PC-9 (cell line): Measurements from ENCODE around the gene DAPK2. TPM values are rescaled to one million over a fixed set of nuclear protein-coding genes. Genes with fewer than 3 reads are reported as not detected.

Experiments used
- BruUV-seq: library from RNA; stranded (reverse); fragments of 400-500 nt; replicated peaks from 2 replicates; lab custom pipeline; 2021; lab: Mats Ljungman, UMichigan
- CTCF ChIA-PET: fragments of 300-600 bp; sonication (Branson Sonifier 250); formaldehyde crosslinking; loops from one replicate; lab custom pipeline; 2022; ENCODE audit warnings: antibody characterized with exemption; lab: Charles Lee
- POLR2A ChIA-PET: fragments of 300-600 bp; sonication (Branson Sonifier 250); formaldehyde crosslinking; loops from one replicate; lab custom pipeline; 2022; ENCODE audit warnings: antibody characterized with exemption; ENCODE audit not compliant: unreplicated experiment; lab: Charles Lee
- DNase-seq, 2 experiments: peaks; one replicate each; pipeline versions ENCODE4 v3.0.0 to v3.0.0-alpha.2; 2015 to 2022; ENCODE audit warnings: mixed read lengths in 1 of 2
- H2AFZ ChIP-seq: fragments of 200-600 bp; sonication (generic); 2 replicates; pipeline ENCODE4 v1.8.1; 2017; ENCODE audit warnings: antibody characterized with exemption
- H3F3A ChIP-seq: fragments of 200-600 bp; sonication (generic); 2 replicates; pipeline ENCODE4 v1.8.1; 2017; ENCODE audit warnings: antibody characterized with exemption, mild to moderate bottlenecking, low read depth; ENCODE audit not compliant: insufficient read depth
- H3K27ac ChIP-seq: fragments of 200-600 bp; sonication (generic); 2 replicates; pipeline ENCODE4 v1.6.1; 2016; ENCODE audit warnings: mixed run types
- H3K27me3 ChIP-seq: fragments of 200-600 bp; sonication (generic); 2 replicates; pipeline ENCODE4 v1.6.1; 2016; ENCODE audit warnings: low read depth, mixed run types; ENCODE audit not compliant: insufficient read depth
- H3K36me3 ChIP-seq: fragments of 200-600 bp; sonication (generic); 2 replicates; pipeline ENCODE4 v1.6.1; 2016; ENCODE audit warnings: low read depth, mixed run types
- H3K4me1 ChIP-seq: fragments of 200-600 bp; sonication (generic); replicated peaks from 2 replicates; pipeline ENCODE4 v1.6.1; 2016; ENCODE audit warnings: mixed run types; ENCODE audit not compliant: insufficient read depth
- H3K4me2 ChIP-seq: fragments of 200-600 bp; sonication (generic); 2 replicates; pipeline ENCODE4 v1.6.1; 2017; ENCODE audit warnings: mixed run types
- H3K4me3 ChIP-seq: fragments of 200-600 bp; sonication (generic); 2 replicates; pipeline ENCODE4 v1.6.1; 2016; ENCODE audit warnings: mixed run types
- H3K79me2 ChIP-seq: fragments of 200-600 bp; sonication (generic); 2 replicates; pipeline ENCODE4 v1.6.1; 2017; ENCODE audit warnings: low read depth, mixed run types
- H3K9me2 ChIP-seq: fragments of 200-600 bp; sonication (generic); 2 replicates; pipeline ENCODE4 v1.8.1; 2017; ENCODE audit warnings: mild to moderate bottlenecking; ENCODE audit not compliant: insufficient read depth
- H3K9me3 ChIP-seq: fragments of 200-600 bp; sonication (generic); 2 replicates; pipeline ENCODE4 v1.8.1; 2016; ENCODE audit warnings: low read depth; ENCODE audit not compliant: insufficient read depth
- H4K20me1 ChIP-seq: fragments of 200-600 bp; sonication (generic); 2 replicates; pipeline ENCODE4 v1.8.1; 2017; ENCODE audit not compliant: insufficient read depth
- CTCF ChIP-seq: fragments of 200-600 bp; sonication (generic); conservative IDR thresholded peaks from 2 replicates; pipeline ENCODE4 v1.6.1; 2017; ENCODE audit warnings: mixed run types, antibody characterized with exemption, mild to moderate bottlenecking, moderate library complexity
- EZH2 ChIP-seq: fragments of 200-600 bp; sonication (generic); IDR thresholded peaks from 2 replicates; pipeline ENCODE4 v1.8.0; 2017; ENCODE audit warnings: antibody characterized with exemption, low read depth
- intact Hi-C: fragments of 100-400 bp; cut with micrococcal nuclease; formaldehyde crosslinking; loops from one replicate; pipeline ENCODE4 v1.10.0; 2022; ENCODE audit not compliant: unreplicated experiment
- total RNA-seq: library from RNA; stranded (reverse); gene quantifications from 2 replicates; pipeline ENCODE4 v1.2.3, GENCODE V29; 2021

Gene DAPK2
- total RNA-seq, 1 experiment from 2014 or later = 11.0 TPM

DNA sequence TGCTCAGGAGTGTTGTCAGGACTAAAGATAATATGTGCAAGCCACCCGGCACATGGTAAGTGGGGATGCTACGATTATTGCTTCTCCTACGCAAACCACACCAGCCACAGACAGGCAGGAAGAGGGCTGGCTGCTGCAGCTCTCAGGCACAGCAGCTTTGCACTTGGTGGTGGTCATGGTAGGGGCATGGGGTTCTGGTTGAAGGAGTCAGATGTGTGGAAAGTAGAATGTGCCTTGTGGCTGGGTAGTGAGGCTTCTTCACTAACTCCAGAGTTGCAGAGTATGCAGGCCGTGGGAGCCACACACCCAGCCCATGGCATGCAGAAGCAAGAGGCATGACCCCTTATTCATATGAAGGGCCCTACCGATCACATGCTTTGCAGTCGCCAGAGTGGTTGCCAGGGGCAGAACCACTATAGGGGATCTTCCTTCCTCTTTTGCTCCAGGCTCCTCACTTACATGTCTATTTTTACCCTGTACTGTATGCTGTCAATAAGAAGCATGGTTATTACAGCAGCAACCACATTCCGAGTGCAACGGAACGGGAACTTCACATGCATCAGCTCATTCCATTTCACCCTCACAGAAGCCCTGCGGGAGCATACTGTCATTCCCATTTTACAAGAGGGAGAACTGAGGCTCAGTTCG, 153.4 kb downstream of the DAPK2 start:
- no TSS peak for BruUV-seq
- intact Hi-C loops = loop anchor here (5.0 kb wide), 2 partner anchors 174 to 281 kb away; no protein-coding TSS in a partner anchor
- Histone ChIP-seq H3K4me3 (no peak overlapping the region), H3K27me3 (no peaks in the 10 kb centered on the region), H3K9me3 (no peaks in the 10 kb centered on the region), H3K4me1 (peaks cover 25% of the 10 kb centered on the region), H4K20me1 (no peaks in the 10 kb centered on the region), H3K36me3 (no peaks in the 10 kb centered on the region), H3F3A (no peaks in the 10 kb centered on the region), H3K4me2 (no peak overlapping the region), H3K9me2 (no peaks in the 10 kb centered on the region), H2AFZ (no peak overlapping the region), H3K79me2 (no peaks in the 10 kb centered on the region), H3K27ac (no peak overlapping the region)
- no peak for DNase-seq
- ChIA-PET CTCF (no interaction called here), POLR2A (no interaction called here)
- no peak for TF ChIP-seq CTCF
- TF ChIP-seq EZH2 = no peak

GRCh38 chr15:63891768-63892133, 154.5 kb downstream of the DAPK2 start:
- Histone ChIP-seq H3K4me3 (no peak overlapping the region), H3K27ac (no peak overlapping the region), H4K20me1 (no peaks in the 10 kb centered on the region), H3F3A (no peaks in the 10 kb centered on the region), H3K4me2 (no peak overlapping the region), H2AFZ (no peak overlapping the region), H3K36me3 (no peaks in the 10 kb centered on the region), H3K9me3 (no peaks in the 10 kb centered on the region), H3K79me2 (no peaks in the 10 kb centered on the region), H3K9me2 (no peaks in the 10 kb centered on the region), H3K27me3 (no peaks in the 10 kb centered on the region), H3K4me1 (peaks cover 18% of the 10 kb centered on the region)
- TF ChIP-seq CTCF (no peak), EZH2 (no peak)
- intact Hi-C loops = loop anchor here (1.0 to 5.0 kb wide), 4 partner anchors 58 to 279 kb away; partner anchors contain the start of gene HERC1
- no TSS peak for BruUV-seq
- CTCF ChIA-PET = no interaction called here
- DNase-seq = no peak
- POLR2A ChIA-PET = no interaction called here

GRCh38 chr15:63891079-63891767, 155.1 kb downstream of the DAPK2 start:
- no peak overlapping the region for H3K27ac ChIP-seq
- no peak overlapping the region for H3K4me2 ChIP-seq
- no peak overlapping the region for H2AFZ ChIP-seq
- DNase-seq = peak; percentile 51 to 75
- ChIA-PET POLR2A (no interaction called here), CTCF (interaction anchor here (1.3 kb wide), 2 partner anchors 54 to 65 kb away, joined by 3 to 5 read pairs; no protein-coding TSS in a partner anchor)
- no TSS peak for BruUV-seq
- H3K79me2 ChIP-seq = no peaks in the 10 kb centered on the region
- H3K9me2 ChIP-seq = no peaks in the 10 kb centered on the region
- intact Hi-C loops = loop anchor here (1.0 to 5.0 kb wide), 4 partner anchors 58 to 279 kb away; partner anchors contain the start of gene HERC1
- H3K27me3 ChIP-seq = no peaks in the 10 kb centered on the region
- H3K4me3 ChIP-seq = no peak overlapping the region
- H3K9me3 ChIP-seq = no peaks in the 10 kb centered on the region
- H3K4me1 ChIP-seq = peaks cover 13% of the 10 kb centered on the region
- no peaks in the 10 kb centered on the region for H3F3A ChIP-seq
- H4K20me1 ChIP-seq = no peaks in the 10 kb centered on the region
- no peaks in the 10 kb centered on the region for H3K36me3 ChIP-seq
- TF ChIP-seq EZH2 = no peak
- TF ChIP-seq CTCF = peak; percentile 84
